Stimulated activated CD4-positive, alpha-beta T cell treated with anti-CD3 and anti-CD28 coated beads, TNF-alpha, amount 100 ng/mL, for 24 hours (primary cell): Measurements from ENCODE around the gene FAM43A.

Source experiments
- DNase-seq, 3 experiments: peaks; one replicate each; pipeline ENCODE4 v3.0.0-alpha.2; 2020; ENCODE audit warnings: low read depth in 3 of 3

FAM43A gene

DNA sequence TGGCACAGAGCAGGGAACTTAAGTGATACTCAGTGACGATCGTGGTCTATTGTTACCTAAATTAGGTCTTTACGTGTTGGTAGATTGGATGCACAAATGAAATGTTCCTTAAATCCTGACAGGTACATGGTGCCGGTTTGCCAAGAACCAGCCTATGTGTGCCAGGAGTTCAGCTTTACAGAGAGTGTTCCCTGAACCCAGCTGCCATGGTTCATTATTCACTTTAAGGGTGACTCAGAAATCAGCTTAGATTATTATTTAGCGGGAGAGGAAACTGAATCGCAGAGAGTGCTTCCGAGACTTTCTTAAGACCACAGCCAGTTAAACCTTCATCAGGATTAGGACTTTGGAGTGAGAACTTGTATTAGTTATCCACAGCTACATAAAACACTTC is 21.5 kb downstream of the FAM43A start:
- no peak for DNase-seq

DNA sequence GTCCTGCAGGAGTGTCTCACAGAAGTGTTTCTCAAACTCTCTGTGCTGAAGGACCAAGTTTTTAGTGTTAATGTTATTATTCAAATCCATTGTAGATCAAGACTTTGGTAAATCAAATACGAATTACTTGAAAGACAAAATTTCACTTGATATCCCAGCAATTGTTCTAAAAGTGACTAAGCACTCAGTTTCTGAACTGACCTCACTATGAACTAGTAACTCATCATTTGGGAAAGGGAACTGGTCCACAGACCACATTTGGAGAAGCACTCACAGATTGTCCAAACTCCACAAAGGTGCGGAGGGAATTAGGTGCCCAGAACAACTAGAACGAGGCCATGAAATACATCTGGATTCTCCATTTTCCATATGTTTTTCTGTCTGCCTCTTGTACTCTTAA is 25.6 kb downstream of the FAM43A start:
- no peak for DNase-seq

DNA sequence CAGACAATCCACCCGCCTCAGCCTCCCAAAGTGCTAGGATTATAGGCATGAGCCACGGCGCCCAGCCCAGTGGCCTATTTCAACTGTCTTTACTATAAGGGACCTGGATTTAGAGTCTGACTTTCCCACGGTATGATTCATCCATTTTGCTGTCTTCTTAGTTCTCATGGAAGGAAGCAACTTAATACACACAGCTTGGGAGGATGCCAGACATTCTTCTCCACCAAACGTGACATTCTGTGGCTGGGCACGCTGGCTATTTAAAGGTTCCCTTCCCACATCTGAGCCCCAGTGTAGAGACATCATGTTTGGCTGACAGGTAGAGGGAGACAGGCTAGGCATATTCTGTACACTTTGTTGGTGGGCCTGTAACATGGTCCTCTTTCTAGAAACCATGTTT is 26.2 kb downstream of the FAM43A start:
- no peak for DNase-seq

DNA sequence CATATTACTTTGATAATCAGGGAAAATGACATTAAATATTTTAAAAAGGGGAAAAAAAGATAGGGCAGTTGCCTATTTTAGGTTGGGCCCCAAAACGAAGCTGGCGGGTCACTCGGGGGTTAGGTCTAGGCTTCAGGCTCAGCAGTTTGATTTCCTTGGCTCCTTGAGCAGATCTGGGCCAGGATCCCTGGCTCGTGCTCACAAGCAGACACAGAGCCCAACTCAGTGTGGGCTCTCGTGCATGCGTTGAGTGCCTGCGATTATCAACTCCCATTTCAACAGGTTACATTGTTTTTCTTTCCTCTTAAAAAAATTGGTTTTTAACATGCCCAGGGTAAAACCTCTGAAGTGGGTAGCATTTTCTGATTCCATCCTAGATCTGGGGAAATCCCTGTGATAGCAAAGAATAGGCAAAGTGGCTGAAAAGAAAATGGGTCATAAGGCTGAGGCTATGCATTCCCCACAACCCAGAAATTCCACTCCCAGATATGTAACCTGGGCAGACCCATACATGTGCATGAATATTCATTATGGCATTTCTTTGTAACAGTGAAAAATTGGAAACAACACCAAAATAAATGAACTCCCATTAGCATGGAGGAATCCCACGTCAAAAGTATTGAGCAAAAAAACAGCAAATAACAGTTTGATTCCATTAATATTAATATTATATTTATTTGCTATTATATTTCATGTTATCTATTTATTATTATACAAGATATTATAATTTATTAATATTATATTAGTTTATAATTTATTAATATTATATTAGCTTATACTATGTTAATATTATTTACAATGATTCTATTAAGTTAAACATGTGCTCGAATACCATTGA is 27.8 kb downstream of the FAM43A start:
- DNase-seq = no peak

DNA sequence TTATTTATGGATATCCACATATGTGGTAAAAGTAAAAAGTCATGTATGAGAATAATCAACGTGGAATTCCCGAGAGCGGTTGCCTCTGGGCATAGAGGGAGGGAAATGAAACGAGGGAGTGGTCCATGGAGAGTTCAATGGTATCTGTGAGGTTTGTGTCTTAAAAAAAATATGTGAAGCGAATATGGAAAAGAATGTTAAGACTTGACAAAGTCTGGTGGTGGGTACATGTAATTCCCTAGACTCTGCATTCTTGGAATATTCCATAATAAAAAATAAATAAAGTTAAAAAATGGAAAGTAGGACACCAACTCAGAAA is 28.4 kb downstream of the FAM43A start:
- DNase-seq = no peak

DNA sequence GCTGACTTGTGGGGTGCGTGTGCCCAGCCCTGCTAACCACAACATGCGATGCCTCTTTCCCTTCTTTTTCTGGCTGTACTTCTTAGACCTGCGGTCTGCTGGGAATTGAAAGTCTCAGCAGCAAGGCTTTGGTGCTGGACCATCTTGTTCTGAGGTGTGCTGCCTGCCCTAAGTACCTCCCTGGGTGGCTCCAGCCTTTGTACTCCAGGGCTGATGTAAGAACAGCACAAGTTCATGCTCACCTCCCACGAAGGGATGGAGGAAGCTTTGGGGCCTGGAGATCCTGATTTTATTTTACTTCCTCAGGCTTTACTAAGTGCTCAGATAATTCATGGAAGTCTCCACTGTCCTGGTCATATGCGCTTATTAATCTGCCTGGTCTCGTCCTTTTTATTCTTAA is 28.9 kb downstream of the FAM43A start:
- DNase-seq = no peak

DNA sequence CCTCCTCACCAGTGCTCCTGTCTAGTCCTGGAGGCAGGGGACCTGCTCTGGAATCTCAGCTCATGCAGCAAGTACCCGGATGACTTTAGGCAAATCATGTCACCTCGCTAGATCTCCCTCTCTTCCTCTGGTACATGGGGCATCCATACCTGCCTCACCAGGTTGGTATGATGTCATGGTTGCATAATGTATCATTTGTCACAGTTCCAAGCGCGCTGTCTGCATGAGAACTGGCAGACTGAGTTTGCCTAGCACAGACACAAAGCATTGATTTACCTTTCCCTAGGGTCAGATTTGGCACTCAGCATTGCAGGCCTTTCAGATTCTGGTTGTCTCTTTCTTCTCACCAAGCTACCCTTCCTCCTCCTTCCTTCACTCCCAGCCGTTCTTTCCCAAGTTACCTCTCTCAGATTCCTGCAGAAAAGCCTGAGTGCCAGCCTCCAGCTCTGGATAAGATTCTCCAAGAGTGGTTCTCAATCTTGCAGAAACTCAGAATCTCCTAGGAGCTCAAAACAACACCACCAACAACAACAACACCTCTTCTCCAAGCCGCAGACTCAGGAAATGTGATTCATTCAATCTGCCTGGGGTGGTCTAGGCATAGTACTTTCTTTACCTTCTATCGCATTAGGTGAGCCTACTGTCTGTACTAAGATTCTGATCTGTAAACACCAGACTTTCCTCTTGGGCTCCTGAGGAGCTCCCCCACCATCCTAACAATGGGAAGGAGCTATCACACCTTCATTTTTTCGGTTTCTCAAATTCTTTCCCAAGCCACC is 29.5 kb downstream of the FAM43A start:
- DNase-seq = no peak

DNA sequence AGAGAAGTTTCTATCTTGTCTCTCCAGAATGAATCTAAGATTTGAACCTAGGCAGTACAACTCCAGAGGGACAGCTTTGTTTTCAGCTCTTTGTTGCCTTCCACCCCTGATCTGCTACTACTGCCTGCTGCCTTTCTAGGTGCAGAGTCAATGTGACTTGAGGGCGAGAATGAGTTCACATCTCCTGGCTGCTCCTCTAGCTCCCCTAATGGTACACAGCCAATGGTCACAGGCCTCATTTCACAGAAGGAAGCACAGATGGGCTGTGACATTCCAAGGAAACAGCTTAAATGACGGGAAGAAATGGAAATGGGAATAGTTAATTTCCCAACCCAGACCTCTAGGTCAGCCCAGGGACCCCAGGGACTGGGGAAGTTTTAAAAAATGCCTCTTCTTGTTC is 32.4 kb downstream of the FAM43A start:
- DNase-seq = no peak

DNA sequence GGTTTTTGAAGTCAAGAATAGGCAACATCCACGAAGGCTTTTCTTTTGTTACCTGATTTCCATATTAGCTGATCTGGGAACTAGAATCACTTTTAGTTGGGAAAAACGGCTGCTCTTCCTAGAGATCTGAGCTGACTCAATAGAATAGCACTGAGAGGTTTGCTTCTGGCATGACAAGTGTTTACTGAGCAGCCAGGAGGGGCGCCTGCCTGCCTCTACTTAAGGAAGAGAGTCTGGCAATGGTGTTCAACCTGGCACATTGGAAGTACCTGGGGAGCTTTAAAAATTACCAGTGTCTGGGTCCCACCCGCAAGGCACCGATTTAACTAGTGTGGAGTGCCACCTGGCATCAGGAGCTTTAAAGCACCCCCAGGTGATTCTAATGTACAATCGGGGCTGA is 34.4 kb downstream of the FAM43A start:
- DNase-seq = no peak

DNA sequence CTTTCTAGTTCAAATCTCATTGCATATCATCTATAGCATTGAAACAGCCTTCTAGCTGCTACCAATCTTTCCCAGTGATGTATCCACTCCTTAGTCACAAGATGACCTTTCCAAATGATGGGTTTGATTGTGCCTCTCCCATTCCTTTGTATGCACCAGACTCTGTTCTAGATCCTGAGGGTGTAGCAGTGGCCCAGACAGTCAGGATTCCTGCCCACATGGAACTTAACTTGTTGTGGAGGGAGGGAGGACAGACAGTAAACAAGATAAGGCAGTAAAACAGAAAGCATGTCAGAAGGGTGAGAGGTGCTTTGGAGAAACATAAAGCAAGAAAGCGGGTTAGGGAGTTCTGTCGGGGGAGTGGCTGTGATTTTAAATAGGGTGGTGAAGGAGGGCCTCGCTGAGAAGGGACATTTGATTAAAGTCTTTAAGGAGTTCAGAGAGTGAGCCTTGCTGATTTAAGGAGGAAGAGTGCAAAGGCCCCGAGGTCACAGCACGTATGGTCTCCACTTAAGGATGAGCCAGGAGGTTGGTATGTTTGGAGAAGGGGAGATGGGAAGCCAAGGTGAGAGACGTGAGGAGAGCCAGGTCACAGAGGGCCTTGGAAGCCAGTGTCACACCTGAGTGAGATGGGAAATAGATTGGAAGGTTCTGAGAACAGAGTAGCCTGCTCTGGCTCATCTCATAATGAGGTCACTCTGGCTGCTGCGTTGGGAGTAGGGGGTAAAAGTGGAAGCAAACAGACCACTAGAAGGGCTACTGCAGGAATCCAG is 38.3 kb downstream of the FAM43A start:
- DNase-seq = no peak

DNA sequence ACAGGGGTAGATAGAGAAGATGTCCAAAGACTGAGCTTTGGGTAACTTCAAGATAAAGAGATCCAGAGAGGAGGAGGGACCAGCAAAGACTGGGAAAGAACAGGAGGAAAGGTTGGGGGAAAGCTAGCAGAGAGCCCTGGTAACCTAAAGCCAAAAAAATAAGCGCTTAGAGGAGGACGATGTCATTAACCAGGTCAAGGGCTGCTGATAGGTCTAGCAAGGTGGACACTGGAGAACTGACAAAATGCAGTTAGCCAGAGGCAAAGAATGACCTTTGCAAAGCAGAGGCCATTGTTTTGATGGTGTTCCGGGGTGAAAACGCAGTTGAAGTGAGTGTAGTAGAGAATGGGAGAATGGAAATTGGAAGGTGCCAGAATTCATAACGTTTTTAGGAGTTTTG is 39.7 kb downstream of the FAM43A start:
- DNase-seq = no peak

DNA sequence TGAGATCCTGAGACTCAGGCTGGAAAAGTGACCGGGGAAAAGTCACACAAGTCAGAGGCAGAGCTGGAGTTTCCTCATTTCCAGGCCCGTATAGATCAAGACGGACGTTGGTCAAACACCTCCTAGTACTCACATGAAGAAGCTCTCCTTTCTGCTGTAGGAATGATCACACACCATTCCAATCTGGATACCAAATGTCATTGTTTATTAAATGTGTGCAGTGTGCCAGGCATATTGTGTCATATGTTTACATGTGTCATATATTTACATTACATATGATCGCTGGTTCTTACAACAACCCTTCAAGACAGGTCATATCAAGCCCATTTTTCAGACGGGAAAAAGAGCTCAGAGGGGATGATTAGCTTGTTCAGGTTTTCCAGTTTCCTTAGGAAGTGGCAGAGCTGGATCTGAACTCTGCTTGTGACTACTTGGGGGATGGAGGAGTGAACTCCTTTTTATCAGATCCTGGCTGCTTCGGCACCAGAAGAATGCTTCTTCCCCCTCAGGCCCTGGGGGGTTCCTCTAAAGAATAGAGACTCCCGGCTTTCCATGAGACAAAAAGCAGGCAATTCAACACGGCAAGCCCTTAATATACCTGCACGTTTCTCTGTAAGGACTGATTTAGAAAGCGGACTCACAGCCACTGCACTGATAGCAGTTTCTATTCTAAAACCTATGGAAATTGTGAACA is 41.9 kb downstream of the FAM43A start:
- DNase-seq = no peak

DNA sequence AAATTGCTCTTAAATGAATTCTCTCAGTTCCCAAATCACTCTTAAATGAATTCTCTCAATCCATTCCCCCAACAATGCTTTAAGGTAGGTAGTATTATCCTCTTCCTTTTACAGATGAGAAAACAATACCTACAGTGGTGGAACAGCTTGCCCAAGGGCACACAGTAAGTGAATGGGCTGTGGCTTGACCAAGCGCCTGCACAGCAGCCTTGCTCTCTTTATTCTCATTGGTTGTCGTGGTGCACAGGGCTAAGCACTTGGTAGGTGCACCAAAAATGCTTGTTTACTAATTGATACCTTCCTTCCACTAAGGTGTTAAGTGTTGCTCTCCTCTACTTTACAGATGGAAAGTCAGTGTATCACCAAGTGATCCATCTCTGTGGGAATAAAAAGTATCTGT is 43.3 kb downstream of the FAM43A start:
- no peak for DNase-seq

DNA sequence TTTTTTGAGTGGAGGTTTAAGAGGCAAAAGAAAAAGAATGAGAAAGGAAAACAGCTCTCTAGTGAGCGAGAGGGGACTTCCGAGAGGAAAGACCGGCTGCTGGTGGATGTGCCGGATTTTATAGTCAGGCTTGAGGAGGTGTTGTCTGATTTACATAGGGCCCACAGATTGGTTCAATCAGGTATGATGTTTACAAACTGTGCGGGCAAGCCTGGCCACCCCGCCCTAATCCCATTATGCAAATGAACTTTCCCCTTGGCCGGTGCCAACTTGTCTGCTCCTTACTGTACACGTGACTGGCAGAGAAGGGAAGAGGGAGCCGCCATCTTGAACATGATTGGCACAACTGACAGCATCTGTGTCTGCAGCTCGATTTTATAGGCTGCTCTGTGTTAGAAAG is 44.7 kb downstream of the FAM43A start:
- no peak for DNase-seq

DNA sequence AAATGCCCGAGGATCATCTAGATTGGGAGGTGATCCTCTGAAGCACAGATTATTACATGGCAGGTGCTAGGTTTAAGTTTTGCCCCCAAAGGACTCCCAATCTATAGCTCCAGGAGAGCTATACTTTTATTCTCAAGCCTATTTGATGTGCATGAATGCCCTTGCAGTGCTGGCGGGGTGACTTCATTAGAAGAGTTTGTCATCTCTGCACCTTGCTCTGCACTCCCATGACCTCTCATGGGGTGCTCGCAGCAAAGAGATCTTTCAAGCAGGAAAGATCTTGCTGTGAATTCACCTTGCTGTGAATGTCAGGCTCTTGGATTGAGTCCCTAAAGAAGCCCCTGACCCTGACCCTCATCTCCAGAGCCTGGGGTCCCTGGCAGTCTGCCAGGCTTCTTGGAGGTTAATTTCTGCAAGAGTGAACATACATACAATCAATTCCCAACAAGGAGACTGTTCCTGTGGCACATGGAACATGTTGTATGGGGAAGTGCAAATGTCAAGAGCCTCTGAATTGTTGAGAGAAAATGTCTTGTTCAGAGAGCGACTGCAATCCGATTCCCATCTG is 45.9 kb downstream of the FAM43A start:
- no peak for DNase-seq

DNA sequence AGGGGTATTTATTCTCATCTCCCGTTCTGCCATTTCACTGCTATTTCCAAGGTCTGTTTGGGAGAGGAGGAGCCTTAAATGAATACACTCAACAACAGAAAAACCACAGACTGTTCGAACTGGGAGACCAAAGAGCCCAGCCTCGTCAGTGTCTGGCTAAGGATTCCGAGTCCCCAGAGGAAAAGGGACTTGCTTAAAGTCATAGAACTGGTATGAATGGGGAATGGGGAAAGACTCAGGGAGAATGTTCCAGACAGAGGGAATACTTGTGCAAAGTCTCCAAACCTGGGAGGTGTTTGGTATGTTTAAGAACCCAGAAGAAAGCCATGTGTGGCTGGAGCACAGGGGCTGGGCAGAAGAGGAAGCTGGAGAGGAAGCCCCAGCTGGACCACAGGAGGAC is 46.9 kb downstream of the FAM43A start:
- no peak for DNase-seq

DNA sequence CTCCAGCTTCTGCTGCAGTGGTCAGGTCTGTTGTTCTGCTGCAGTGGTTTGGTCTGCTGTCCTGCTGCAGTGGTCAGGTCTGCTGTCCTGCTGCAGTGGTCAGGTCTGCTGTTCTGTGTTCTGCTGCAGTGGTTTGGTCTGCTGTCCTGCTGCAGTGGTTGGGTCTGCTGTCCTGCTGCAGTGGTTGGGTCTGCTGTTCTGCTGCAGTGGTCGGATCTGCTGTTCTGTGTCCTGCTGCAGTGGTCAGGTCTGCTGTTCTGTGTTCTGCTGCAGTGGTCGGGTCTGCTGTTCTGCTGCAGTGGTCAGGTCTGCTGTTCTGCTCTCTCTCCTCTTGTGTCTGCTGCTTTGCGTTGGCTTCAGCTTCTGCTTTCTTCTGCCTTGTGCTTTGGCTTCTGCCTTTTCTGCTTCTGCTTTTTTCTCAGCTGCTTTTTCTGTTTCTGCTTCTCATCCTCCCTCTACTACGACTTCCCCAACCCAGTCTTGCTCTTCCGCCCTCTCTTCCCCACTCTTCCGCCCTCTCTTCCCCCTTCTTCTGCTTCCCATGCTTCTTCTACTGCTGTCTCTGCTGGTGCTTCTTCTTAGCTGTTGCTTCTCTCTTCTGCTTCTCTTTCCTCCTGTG is 50.7 kb downstream of the FAM43A start:
- DNase-seq = no peak

DNA sequence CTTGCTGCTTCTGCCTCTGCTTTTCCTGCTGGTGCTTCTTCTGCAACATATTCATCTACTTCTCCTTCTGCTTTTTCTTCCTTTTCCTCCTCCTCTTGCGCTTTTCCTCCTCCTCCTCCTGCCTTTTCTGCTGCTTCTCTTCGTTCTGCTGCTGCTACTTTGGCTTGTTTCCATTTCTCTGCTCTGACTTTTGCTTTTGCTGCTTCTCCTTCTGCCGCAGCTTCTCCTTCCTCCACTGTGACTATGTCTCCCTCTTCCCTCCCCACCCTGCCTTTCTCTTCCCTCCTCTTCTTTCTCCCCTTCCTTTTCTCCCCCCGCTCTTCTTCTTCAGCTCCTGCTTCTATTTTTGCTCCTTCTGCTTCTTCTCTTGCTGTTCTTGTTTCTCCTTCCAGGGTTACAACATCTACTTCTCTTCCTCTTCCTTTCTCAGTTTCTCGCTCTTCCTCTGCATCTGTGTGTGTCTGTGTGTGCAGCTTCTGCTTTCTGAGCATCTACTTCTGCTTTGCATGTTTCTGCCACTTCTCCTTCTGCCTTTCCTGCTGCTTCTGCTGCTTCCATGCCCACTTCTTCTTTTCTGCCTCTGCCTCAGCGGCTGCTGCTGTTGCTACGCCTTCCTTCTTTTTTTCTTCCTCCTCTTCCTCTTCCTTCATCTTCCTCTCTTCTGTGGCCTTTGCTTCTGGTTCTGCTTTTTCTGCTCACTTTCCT is 51.4 kb downstream of the FAM43A start:
- no peak for DNase-seq
